Dermis blood vessel endothelial cell (primary cell): ENCODE measurements around the gene NMUR1. TPM values are rescaled to one million over a fixed set of nuclear protein-coding genes. Genes with fewer than 3 reads are reported as not detected.
A peak's percentile ranks its signal among the peaks of the same experiment; 100 is the strongest.
"Not testable (repeated sequence)": the region's sequence is repeated elsewhere in the genome, so short reads cannot be mapped to it uniquely, and the experiment has no call there.

Experiments
- DNase-seq: peaks from one replicate; pipeline ENCODE4 v3.0.0; 2010
- total RNA-seq: library from RNA; depleted of rRNA; stranded (reverse); fragments of >200 nt; gene quantifications from 2 replicates; pipeline ENCODE4 v1.2.3, GENCODE V29; 2014

The NMUR1 gene, protein sequence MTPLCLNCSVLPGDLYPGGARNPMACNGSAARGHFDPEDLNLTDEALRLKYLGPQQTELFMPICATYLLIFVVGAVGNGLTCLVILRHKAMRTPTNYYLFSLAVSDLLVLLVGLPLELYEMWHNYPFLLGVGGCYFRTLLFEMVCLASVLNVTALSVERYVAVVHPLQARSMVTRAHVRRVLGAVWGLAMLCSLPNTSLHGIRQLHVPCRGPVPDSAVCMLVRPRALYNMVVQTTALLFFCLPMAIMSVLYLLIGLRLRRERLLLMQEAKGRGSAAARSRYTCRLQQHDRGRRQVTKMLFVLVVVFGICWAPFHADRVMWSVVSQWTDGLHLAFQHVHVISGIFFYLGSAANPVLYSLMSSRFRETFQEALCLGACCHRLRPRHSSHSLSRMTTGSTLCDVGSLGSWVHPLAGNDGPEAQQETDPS
- total RNA-seq: under 0.01 and 0.05 TPM in 2 replicates

DNA sequence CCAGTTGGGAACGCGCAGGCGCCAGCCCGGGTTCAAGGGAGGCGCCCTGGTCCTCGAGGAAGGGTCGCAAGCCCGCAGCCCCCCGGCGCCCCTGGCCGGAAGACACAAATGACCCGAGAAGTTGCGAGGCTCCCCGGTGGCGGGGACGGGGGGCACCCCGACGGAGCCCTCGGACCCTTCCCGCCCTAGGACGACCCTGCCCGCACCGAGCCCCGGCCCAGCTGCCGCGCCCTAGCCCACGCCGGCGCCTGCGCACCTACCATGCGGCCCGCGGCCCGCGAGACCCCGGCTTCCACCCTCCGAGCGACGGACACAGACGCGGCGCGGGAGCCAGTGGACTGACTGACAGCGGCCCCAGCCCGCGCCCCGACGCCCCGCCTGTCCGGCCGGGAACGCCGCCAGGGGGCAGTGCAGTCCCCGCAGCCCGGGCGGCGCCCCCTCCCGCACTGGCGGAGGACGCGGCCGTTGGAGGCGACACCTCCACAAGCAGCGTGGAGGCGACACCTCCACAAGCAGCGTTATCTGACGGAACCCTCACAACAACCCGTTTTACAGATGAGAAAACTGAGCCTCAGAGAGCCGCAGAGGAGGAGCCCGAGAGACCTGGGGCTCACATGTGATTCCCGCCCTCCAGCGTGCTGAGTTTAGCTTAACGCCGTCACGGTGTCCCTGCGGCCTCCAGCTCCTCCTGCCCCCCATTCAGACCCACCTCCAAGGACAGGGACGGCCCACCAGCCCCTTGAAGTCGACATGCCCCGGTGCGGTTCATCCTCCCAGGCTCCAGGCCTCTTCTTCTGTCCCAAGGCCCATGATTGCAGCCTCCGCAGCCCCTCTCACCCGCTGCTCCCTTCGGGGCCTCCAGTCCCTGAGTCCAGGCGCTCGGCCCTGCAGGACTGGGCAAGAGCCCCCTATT is at the start of gene NMUR1:
TSS of gene NMUR1 (minus strand) at position 347 of the 913 bp plus-strand sequence. CDS start at position 263, 84 bp downstream.
- DNase-seq: peak; percentile 68

DNA sequence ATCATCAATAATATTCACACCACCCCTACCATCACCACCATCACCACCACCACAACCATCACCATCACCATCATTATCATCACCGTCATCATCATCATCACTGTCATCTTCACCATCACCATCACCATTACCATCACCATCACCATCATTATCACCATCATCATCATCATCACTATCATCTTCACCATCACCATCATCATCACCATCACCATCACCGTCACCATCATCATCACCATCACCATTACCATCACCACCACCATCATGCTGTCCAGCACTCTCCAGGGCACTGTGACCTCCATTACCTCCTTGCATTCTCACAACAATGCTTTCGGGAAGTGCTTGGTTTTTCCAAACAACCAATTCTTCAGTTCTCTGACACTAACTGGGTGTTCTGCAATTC is 49.3 kb upstream of the NMUR1 start:
- no peak for DNase-seq

DNA sequence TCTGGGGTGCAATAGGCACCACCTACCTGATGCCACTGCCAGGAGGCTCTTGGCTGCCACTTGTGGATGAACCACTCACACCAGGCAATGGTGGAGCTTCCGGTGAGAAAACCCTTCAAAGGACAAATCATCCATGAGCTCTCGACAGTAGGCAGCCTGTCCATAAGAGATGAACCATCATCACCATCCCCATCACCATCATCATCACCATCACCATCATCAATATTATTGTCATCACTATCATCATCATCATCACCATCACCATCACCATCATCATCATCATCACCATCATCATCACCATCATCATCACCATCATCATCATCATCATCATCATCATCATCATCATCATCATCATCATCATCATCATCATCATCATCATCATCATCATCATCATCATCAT is 48.4 kb upstream of the NMUR1 start:
- DNase-seq: not testable (repeated sequence)

DNA sequence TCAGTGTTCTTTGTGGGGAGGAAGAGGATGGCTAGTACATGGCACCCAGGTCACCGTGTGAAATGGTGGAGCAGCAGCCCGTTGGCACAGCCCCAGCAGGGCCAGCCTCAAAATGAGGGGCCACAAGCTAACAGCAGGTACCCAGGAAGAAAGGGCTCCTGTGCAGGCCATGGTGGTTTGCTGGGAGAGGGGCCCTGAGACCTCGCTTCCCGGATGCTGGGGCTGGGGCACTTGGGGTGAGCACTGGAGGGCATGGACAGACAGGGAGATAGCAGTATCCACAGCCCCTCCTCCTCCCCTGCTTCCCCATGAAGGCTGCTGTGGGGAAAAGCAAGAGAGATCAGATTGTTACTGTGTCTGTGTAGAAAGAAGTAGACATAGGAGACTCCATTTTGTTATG is 46.2 kb upstream of the NMUR1 start:
- no peak for DNase-seq

DNA sequence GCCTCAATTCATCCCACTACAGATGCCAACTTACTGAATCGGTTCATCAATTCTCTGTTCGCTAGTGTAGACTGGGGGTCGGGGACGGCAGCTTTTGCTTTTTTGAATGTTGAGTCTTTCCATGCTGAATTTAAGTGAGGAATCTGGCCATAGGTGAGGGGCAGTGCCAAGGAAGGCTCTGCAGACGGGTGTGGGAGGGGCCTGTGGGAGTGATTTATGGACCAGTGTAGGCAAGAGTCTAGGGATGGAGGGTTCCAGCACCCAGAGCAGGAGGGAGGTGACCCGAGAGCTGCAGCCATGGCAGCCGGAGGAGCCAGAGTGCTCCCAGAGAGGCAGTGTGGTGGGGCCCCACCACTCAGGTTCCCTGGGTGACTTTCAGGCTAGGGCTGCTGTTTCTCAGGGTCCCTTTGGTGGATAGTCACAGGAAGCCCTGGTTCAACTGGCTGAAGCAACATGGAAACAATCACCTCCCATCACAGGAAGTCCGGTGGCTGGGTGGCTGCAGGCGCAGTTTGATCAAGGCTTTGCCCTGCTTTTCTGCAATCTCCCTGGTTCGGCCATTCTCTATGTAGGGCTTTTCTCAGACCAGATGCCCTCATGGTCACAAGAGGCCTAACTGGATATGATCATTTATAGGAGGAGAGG is 45.5 kb upstream of the NMUR1 start:
- DNase-seq: no peak

DNA sequence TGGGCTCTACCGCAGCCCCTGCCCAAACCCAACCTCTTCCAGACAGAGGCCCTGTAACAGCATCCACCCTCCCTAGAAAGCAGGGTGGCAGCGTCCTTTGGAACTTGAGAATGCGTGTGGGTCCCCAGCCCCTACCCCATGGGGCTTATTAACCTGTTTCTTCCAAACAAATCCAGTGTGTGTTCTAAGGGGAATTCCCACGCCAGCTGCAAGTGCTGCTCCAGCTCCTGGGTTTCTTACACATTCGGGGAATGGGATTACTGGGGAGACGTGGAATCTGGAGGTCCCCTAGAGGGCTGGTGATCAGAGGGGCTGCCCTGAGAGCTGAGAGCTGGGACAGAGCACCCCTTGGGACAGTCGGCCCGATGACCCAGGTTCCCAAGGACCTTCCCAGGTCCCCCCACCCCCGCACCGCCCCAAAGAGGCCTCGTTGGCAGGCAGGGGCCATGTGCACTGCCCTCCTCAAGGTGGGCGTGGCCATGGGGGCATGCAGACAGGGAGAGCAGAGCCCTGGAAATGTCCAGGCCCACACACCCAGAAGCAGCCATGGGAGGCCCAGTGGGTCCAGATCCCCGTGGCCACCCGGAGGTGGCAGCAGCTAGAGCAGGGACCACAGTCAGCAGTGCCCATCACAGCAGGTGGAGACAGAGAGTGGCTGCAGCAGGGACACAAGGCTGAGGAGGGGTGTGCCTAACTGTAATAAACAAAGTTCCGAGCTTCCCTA is 43.6 kb upstream of the NMUR1 start:
- no peak for DNase-seq

DNA sequence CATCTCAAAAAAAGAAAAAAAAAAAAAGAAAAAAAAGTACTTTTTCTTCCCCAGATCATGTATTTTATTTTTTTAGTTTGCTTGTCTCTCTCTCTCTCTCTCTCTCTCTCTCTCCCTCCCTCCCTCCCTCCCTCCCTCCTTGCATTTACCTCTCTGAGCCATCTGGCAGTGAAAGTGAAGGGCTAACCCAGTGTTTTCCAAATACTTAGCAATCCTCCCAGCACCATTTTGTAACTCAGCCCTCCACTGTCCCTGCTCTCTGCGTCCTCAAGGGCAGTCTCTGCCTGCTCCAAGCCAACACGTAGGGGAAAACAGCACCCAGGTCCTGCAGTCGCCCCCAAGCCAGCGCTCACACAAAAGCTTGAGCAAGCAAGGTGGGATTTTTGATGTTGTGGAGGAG is 42.9 kb upstream of the NMUR1 start:
- DNase-seq: no peak

DNA sequence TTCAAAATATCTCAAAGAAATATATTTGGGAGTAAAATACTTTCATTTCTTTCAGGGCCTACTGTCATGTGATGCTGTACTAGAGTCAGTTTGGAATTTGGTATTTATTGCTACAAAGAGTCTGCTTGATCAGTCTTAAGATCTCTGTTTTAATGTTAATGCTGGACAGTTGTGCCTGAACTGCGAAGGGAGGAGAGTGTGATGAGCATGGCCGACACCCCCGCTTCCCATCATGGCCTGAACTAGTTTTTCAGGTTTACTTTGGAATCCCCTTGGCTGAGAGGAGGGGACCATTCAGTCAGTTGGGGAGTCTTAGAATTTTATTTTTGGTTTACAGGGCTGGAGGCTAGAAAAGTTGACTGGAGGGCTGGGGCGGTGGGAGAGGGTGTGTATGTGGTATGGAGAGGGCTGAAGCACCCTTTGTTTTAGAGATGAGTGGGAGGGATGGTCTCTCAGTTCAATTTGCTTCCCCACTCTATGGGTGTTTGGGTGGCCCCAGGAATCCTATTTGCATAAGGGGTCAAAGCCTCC is 41.5 kb upstream of the NMUR1 start:
- no peak for DNase-seq

DNA sequence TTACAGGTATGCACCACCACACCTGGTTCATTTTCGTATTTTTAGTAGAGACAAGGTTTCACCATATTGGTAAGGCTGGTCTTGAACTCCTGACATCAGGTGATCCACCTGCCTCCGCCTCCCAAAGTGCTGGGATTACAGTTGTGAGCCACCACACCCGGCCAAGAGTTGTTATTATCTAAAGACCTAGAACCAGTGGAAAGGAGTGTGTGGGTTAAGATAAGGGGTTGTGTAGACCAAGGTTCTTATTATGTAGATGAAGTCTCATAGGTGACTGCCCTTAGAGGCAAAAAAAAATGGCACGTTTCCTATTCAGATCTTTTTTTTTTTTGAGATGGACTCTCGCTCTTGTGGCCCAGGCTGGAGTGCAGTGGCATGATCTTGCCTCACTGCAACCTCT is 40.7 kb upstream of the NMUR1 start:
- not testable (repeated sequence) for DNase-seq

DNA sequence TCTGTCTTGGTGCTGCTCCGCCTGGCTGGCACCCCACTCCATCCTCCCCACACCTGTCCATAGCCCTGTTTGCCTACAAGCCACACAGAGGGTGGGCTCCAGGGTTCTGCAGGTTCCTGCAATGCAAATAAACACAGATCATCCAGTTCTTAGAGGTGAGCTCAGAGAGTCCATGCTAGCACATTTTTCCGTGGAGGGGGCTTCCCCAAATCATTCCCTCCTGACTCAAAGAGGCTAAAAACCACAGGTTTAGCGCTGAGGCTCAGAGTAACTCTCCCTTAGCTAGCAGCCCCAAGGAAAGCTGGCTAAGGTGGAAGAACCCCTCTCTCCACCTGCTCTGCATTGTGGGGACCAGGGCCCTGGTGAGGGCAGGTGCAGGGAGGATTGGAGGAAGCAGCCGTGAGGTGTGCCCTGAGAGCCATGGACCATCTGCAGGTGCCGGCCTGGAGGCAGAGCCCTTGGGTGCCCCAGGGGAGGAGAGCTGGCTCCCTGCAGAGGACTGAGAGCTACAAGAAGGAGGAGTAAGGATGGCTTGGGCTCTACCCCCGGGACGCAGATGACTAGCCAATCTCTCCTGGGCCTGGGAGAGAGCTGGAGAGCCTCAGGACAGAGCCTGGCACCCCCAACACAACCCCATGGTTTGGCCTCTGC is 38.7 kb upstream of the NMUR1 start:
- no peak for DNase-seq

DNA sequence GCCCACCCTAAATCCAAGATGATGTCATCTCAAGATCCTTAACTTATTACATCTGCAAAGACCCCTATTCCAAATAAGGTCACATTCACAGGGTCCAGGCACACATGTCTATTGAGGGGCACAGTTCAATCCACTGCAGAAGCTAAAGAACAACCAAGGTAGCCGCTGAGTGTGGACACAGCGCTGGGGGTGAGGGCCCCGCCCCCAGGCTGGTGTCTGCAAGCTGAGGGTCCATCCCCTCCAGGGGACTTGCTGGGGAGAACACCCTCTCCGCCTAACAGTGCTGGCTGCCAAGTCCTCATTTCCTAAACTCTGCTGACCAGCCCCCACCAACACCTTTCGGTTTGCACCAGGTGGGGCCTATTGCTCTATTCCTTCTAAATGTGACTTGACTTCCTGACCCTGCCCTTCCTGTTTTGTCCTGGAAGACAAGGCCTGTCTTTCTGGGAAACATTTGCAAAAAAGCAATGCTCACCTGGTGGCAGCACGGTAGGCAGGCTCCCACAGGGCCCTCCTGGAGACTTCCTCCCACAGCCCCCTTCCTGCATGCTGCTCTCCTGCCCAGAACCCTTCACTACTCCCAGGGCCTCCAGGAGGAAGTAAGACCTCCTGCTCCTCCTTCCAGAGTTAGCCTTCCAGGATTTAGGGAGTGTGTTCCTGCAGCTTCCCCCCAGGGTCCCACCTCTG is 38.0 kb upstream of the NMUR1 start:
- no peak for DNase-seq

DNA sequence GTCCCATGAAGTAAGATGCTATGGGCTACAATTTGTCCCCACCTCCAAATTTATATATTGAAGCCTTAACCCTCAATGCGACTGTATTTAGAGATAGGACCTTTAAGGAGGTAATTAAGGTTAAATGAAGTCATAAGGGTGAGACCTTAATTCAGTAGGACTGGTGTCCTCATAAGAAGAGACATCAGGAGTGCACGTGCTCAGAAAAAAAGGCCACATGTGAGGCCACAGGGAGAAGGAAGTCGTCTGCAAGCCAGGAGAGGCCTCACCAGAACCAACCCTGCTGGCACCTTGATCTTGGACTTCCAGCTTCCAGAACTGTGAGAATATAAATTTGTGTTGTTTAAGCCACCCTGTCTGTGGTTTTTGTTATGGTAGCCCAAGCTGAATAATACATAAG is 36.9 kb upstream of the NMUR1 start:
- DNase-seq: no peak

DNA sequence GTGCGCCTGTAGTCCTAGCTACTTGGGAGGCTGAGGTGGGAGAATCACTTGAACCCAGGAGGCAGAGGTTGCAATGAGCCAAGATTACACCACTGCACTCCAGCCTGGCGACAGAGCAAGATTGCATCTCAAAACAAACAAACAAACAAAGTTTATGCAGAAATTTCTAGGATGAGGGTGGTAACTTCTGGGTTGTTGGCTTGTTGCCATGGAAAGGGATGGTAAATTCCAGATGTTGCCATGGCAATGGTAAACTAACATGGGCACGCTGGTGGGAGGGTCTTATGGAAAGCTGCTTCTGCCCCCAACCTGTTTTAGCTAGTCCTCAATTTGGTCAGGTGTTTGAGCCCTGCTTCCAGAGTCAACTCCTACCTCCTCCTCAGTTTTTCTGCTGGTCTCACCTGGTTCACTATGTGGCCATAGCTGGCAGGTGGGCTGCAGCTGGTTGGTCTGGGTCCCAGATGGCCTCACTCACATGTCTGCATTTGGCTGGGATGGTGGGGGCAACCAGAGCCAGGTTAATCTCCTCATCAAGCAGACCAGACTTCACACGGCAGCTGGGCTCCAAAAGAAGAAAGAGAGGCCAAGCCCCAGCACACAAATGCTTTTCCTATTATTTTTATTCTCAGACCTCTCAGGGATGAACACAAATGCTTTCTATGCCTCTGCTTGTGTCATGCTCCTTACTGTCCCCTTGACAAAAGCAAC is 35.8 kb upstream of the NMUR1 start:
- no peak for DNase-seq

DNA sequence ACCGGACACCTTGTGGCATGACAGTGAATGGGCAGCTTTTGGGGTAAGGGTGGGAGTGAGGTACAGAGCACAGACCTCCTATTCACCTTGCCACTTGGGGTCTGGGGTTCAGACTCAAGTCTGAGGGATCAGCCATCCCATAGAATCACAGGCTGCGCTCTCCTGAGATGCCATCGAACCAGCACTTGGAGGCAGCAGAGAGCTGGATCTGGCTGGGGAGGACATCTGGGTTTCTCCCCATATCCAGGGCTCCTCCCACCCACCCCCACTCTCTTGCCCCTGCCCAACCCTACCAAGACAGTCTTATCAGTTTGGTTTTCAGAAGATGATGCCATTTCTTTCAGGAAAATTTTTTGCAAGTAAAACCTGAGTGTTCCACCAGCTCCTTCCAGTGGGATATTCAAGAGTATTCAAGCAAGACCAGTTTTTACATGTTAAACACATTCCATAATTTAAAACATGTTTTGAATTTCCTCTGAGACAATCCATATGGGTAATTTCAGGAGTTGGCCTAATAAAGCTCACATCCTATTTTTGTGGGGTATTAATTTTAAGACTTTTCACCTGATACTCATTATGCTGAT is 33.2 kb upstream of the NMUR1 start:
- DNase-seq: peak; percentile 80

DNA sequence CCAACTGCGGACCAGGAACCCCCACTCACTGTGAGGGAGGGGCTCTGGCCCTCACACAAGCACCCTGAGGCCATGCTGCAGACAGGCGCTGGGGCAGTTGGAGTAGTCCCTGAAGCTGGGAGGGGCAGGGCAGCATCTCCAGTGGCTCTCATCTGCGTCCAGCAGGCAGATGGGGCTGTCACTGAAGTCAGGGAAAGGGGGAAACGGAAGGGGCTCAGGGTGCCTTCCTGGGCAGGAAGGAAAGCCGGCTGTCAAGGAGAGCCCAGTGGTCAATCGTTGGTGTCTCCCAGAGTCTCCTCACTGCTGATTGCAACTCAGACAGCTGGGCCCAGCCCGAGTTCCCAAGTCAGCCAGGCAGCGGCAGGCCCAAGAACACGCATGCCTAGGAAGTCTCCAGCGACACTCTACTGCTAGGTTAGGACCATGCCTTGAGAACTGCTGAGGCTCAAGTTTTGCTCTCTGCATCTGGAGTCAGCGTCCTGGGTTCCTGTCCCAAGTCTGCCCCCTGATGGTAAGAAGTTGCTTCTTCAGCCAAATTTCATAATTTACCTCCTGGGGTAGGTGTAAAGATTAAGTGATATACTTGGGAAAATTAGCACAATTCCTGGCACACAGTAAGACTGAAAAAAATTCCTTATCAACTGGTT is 27.4 kb upstream of the NMUR1 start:
- DNase-seq: peak; percentile 90

DNA sequence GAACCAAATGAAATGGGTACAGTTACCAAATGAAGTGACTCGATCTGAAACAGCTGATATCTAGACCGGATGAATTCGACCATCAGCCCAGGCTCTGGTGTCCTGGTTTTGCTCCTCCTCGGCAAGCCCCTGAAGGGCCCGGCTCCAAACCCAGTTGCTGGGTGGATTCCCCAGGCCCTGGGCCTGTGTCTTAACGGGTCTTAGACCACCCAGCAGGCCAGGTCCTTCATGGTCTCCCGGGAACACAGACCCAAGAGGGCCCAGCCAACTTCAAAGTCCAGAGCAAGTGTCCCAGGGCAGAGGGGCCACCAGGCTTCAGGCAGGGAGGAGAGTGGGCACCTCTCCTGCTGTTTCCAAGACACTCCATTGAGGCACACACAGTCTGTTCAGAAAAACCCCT is 26.7 kb upstream of the NMUR1 start:
- no peak for DNase-seq

DNA sequence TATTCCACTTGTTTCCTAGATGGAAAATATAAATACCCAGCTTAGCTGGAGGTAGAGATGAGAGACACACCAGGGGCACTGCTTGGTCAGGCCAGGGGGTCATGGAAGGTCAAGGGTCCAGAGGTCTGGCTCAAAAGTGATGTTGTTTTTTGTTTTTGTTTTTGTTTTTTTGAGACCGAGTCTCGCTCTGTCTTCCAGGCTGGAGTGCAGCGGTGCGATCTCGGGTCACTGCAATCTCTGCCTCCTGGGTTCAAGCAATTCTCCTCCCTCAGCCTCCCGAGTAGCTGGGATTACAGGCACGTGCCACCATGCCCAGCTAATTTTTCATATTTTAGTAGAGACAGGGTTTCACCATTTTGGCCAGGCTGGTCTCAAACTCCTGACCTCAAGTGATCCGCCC is 26.3 kb upstream of the NMUR1 start:
- DNase-seq: not testable (repeated sequence)

DNA sequence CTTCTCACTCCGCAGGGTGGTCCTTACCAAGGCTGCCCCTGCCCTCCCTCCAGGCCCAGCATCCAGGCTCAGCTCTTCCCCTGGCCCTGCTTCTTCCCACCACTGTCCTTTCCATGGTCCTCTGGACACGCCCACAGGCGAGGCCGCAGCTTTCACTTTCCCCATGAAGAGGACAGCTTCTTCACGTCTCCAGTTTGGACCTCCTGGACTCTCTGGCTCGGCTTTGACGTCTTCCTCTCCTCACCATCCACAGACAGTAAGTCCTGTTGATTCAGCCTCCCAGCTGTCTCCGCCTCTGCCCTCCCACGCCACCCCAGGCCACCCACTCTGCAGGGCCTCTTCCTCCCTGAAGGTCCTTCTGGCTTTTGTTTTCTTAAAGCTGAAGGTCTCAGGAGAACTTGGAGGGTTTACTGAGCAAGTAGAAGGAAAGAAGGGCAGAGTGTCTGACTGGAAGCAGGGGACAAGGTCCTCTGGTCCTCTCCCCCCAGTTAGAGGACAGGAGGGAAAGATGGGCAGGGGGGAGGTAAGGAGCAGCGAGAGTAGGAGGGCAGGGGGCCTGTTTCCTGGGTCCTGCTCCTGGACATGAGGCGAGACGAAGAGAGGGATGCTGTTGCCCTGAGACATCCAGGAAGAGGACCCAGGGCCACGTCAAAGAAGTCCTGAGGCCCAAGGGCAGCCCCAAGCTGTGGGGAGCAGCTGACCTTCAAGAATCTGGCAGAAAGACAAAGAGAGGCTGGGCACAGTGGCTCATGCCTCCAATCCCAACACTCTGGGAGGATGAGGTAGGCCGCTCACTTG is 24.7 kb upstream of the NMUR1 start:
- DNase-seq: peak; percentile 37

DNA sequence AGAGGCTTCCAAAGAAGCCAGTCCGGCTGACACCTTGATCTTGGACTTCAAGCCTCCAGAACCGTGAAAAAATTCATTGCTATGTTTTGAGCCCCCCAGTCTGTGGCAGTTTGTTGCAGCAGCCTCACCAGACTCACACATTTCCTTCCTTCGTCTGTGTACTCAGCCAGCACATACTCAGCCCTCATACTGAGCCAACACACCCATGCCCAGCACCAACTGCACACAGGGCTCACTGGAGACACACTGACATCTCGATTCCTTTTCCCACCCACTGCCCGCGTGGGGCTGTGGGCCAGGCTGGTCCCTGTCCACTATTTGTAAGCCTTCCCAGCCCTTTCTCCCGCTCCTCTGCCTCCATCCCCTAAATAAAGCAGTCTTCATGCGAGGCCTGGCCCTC is 24.1 kb upstream of the NMUR1 start:
- DNase-seq: peak; percentile 39
